HG02571 (cell line): Measurements from ENCODE around the gene PIK3AP1.
"Not testable (repeated sequence)": the region's sequence is repeated elsewhere in the genome, so short reads cannot be mapped to it uniquely, and the experiment has no call there.

Source experiments
- ATAC-seq: cut with Tn5 transposase; IDR thresholded peaks from one replicate; pipeline ENCODE4 v1.9.1; 2021; ENCODE audit warnings: mild to moderate bottlenecking, moderate library complexity; ENCODE audit not compliant: unreplicated experiment

The PIK3AP1 gene, protein sequence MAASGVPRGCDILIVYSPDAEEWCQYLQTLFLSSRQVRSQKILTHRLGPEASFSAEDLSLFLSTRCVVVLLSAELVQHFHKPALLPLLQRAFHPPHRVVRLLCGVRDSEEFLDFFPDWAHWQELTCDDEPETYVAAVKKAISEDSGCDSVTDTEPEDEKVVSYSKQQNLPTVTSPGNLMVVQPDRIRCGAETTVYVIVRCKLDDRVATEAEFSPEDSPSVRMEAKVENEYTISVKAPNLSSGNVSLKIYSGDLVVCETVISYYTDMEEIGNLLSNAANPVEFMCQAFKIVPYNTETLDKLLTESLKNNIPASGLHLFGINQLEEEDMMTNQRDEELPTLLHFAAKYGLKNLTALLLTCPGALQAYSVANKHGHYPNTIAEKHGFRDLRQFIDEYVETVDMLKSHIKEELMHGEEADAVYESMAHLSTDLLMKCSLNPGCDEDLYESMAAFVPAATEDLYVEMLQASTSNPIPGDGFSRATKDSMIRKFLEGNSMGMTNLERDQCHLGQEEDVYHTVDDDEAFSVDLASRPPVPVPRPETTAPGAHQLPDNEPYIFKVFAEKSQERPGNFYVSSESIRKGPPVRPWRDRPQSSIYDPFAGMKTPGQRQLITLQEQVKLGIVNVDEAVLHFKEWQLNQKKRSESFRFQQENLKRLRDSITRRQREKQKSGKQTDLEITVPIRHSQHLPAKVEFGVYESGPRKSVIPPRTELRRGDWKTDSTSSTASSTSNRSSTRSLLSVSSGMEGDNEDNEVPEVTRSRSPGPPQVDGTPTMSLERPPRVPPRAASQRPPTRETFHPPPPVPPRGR

DNA sequence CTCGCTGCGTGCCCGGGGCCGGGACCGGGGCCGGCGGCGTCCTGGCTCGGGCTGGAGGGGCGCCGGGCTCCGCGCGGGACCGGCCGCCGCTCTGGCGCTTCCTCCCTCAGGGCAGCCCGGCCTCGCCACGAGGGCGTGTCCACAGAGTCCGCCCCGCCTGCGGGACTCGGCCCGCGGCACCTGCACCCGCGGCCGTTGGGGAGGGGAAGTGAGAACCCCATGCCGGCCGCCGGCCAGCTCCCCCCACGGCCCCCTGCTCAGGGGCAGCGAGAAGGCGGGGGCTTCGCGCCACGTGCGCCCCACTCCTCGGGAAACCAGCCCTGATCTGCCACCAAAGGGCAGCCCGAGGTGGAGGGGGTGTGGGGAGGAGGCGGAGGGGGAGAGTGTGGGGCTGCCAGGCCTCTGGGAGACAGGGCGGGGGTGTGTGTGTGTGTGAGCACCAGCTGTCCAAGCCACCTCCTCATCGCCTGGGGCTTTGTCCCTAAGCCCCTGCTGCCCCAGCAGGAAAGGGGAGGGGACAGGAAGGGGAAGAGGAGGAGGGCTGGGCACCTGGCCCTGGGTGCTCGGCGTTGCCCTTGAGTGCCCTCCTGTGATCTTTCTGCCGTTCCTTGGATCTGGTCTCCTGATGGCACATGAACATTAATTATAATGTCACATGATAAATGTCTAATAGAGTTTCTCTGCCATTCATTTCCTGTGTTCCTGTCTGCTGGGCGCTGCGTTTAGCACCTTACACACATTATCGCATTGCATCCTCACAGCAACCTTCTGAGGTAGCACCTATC, at the start of gene PIK3AP1:
PIK3AP1 (minus strand) TSS at position 93 of the 785 bp plus-strand sequence. CDS start 120 bp downstream, outside the sequence.
- ATAC-seq: peak; percentile 66

DNA sequence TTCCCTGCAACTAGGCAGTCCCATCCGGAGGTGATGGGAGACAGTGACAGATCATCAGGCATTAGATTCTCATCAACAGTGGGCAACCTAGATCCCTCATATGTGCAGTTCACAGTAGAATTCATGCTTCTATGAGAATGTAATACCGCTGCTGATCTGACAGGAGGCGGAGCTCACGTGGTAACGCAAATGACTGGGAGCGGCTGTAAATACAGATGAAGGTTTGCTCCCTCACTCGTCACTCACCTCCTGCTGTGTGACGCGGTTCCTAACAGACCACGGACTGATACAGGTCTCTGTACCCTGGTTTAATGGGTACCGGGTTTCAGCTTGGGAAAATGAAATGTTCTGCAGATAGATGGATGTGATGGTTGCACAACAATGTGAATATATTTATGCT, 47.8 kb upstream of the PIK3AP1 start:
- no peak for ATAC-seq

DNA sequence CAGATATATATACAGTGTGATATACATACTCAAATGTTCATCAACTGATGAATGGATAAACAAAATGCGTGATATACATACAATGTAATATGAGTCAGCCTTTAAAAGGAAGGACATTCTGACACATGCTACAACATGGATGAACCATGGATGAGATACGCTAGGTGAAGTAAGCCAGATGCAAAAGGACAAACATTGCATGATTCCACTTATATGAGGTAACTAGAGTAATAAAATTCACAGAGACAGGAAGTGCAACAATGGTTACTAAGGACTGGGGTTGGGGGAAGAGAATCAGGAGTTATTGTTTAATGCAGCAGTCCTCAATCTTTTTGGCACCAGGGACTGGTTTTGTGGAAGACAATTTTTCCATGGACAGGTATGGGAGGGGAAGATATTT, 47.3 kb upstream of the PIK3AP1 start:
- ATAC-seq: no peak

DNA sequence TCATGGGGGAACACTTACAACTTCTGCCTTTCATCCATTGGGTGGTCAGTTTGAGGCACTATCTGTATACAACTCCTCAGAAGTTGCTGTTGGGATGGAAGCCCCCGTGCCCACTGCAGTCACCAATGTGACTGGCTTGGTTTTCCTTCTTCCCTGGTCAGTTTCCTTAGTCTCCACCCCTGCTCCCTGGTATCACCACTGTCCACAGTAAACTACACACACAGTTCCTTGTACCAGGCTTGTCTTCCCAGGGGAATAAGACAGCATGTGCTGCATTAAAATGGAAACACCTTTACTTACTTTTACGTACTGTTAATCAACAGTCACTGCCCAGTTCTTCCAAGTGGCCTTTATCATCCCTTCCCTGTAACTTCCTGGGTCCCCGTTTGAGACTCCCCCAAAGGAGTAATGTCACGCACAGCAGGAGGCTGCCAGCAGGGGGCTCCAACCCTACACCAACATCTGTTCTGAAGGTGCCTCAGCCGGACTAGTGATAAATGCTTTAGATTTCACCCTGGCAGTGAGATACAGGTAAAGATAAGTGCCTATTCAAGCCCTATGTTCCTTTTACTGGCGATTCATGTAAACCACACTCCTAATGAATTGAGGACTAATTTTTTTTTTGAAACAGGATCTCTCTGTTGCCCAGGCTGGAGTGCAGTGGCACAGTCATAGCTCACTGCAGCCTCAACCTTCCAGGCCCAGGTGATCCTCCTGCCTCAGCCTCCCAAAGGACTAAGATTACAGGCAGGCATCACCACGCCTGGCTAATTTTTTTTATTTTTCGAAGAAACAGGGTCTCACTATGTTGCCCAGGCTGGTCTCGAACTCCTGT, 45.3 kb upstream of the PIK3AP1 start:
- no peak for ATAC-seq

DNA sequence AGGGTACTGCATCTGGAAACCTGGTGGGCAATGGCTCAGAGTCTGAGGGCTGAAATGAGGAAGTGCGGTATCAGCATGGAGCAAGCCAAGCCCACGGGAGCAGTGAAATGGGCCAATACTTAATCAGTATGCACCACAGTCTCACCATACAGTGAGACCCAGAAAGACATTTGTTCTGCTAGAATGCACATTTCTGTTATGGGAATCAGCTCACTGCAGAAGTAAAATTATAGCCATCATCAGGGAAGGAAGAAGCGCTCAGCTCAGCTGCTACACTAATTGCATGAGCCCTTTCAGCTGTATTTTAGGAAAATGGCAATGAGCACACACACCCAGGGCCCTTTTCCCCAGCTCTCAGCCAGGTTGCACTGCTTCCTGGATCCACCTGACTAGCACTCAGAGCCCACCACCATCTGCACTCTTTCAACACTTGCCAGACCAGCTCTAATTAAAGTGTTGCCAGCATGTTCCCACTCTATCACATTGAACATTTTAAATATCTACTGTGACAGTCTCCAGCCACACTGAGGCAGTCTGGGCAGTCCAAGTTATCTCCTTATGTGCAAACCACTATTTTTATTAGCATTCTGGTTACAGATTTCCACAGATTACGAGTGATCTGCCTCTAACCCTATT, 44.2 kb upstream of the PIK3AP1 start:
- ATAC-seq: no peak

DNA sequence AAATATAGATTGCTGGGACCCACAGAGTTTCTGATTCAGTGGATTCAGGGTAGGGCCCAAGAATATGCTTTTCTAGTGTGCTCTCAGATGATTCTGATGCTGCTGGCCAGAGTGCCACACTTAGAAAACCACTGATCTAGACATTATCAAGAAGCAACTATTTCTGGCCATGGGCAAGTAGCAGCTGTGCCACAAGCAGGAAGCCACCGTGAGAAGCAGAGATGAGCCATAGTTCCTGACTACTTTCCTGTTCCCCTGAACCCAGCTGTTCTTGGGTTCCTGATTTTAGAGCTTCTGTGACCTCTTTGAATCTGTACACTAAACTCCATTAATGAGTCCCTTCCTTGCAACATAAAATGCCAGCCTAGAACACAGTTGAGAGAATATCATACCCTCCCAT, 38.1 kb upstream of the PIK3AP1 start:
- ATAC-seq: no peak

DNA sequence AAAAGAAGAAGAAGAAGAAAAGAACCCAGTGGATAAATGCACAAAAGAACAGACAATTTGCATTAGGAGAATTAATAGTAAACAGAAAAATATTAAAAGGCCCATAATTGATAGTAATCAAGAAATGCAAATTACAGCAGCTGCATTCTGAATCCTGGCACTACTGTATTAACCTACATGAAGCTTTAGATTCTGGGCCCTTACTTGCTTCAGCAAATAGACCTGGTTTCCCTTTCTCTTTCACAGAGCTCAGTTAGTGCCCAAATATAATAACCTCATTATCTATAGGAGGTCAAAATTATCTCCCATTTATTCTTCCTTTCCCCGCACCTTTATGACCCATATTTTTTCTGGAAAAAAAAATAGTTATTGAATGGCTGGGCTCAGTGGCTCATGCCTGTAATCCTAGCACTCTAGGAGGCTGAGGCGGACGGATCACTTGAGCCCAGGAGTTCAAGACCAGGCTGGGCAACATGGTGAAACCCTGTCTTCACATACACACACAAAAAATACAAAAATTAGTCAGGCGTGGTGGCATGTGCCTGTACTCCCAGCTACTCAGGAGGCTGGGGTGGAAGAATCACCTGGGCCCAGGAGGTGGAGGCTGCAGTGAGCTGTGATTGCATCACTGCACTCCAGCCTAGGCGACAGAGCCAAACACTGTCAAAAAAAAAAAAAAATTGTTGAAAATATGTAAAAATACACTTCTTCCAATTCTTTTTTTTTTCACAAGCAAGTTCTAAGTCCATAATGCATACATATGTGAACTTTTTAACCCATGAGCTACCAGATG, 36.0 kb upstream of the PIK3AP1 start:
- no peak for ATAC-seq

DNA sequence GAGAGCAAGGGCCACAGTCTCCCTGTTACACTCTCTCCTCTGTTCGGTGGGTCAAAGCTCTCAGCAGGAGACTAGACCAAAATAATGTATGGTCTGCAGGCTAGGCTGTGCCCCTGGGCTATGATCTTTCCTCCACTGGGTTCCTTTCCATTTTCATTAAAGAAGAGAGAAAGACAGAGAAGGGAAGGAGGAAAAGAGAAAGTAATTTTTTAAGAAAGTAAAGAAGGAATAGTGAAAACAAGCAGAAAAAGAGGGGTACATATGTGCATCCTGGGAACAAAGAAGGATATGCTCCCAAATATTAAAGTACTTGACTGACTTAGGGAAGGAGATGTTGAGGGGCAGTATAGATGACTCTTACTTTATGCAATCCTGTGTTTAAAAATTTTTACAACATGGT, 33.6 kb upstream of the PIK3AP1 start:
- ATAC-seq: no peak

DNA sequence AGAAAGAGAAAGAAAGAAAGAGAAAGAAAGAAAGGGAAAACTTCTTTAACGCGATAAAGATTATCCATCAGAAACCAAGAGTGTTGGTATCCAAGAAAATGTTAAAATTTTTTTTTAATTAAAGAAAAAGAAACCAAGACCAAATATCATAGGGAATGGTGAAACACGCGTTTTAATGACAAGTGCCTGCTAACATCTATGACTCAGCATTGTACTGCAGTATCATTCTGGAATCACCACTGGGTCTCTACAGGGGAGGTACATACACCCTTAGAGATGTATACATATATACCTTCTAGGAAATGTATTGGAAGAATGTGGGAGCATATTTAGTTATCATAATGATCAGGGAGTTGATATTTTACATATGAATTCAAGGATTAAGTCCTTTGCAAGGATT, 32.1 kb upstream of the PIK3AP1 start:
- ATAC-seq: no peak

DNA sequence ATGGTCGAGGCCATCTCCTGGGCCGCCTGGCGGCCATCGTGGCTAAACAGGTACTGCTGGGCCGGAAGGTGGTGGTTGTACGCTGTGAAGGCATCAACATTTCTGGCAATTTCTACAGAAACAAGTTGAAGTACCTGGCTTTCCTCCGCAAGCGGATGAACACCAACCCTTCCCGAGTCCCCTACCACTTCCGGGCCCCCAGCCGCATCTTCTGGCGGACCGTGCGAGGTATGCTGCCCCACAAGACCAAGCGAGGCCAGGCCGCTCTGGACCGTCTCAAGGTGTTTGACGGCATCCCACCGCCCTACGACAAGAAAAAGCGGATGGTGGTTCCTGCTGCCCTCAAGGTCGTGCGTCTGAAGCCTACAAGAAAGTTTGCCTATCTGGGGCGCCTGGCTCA, 30.0 kb upstream of the PIK3AP1 start:
- not testable (repeated sequence) for ATAC-seq

DNA sequence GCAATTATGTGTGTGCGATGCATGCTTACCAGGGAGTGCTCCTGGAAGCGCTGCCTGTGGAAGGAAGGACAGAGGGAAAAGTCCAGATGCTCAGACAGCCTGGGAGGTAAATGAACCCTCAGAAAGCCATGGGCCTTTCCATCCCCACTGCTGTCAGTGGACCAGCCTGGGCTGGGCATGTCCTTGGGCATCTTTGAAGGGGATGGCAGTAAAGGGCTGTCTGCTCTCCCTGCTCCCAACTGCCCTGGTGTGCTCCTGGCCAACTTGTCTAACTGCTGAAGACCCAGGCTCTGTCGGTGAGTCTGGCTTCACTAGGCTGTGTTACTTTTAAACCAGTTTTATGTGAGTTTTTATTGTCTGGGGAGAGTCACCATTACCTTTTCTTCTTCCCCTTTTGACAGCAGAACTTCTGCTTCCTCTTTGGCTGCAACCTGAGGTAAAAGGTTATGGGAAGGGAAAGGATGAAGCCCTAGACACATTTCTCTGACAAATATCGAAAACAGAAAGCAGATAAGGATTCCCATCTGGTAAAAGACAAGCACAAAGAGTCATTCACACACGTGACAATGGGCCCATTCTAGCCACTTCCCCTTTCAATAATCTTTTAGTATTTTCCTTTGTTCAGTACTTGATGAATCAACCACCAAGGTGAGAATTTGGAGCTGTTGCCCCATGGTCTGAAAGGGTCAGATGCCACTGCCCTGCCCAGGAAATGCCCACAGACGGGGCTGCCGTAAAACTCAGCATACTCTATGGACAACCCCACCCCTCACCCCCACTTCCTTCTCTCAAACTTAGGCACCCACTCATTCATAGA, 27.6 kb upstream of the PIK3AP1 start:
- peak; percentile 85 for ATAC-seq

DNA sequence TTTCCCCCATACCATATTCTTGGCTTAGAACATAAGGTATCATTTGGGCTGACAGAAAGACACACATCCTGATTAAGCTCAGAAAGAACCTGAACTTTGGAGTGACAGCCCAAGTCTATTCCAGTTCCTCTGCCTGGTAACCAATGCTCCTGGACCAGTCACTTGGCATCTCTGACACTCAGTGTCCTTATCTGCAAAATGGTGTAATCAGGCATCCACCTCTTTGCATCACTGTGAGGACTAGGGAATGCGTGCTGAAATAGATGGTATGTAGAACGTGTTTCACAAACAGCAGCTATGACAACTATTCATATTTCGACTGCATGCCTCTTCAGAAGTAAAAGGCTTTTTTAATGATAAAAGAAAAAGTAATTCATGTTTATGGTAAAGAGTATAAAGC, 26.2 kb upstream of the PIK3AP1 start:
- ATAC-seq: no peak

DNA sequence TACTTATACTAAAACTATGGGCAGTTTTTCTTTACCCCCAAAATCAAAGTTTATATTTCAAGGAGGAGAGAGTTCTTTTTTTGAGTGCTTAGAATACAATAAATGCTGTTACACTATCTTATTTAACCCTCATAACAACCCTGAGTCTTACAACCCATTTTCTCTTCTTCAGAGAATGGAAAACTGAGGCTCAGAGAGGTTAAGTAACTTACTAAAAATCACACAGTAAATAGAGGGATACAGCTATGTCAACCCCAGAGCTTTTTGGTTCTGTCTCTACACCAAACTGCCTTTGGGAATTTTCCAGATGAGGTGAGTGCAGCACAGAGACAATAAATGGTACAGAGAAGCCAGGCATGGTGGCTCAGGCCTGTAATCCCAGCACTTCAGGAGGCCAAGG, 25.6 kb upstream of the PIK3AP1 start:
- ATAC-seq: no peak

DNA sequence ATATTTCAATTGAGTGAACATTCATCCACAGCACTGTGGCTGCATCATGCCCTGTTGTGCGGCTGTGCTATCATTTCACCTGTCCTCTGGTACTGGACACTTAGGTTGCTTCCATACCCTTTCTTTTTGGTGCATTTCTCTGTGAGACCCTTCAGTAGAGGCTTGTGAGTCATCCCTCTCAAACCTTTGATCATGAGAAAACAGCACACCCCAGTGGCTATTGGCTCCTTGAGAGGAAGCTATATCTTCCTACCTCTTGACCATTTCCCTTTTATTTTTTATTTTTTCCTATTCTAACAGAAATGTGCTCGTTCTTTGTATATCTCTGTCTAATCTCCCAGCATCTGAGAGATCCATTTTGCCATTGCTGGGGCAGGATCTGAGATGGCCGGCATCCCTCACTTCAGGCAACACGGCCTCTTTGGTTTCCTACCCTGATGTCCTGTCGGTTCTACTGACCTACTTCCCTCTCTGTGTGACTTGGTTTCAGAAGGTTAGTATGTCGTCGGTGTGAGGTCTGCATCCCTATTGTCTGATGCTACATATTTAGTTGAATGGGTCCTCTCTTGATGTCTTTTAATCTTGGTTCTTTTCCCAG, 23.8 kb upstream of the PIK3AP1 start:
- ATAC-seq: no peak

DNA sequence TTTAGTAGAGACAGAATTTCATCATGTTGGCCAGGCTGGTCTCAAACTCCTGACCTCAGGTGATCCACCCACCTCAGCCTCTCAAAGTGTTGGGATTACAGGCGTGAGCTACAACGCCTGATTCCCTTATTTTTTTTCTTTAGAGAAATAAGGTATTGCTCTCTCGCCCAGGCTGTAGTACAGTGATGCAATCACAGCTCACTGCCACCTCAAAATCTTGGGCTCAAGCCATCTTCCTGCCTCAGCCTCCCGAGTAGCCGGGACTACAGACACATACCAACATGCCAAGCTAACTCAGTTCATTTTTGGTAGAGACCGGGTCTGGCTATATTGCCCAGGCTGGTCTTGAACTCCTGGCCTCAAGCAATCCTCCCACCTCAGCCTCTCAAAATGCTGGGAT, 21.2 kb upstream of the PIK3AP1 start:
- not testable (repeated sequence) for ATAC-seq

DNA sequence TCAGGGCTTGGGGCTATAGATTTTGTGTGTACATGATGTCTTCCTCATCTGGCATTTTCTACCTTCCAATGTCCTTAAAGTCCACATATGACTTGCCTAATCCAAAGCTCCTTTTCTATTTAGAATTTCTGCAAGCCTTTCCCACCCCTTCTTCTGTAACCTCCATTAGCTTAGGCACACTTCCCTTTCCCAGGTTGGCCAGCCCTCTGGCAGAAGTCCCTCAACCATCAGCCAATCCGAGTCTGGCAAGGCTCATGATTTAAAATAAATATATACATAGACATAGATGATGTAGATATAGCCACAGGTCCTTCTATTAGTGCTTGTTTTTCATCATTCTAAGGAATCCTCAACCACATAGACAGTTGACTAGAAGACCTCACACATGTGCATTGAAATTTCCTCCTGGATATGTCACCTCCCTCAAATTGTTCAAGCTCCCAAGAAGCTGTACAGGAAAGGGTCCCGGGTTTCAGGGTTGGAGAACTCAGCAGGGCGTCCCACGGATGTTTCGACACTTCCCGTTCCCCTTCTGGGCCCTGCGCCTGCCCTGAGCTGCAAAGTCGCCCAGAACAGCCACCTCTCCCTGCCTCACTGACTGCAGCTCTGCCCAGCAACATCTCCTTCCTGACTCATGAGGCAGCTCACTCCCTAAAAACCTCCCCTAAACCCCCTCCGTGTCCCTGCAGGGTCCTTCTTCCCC, 20.4 kb upstream of the PIK3AP1 start:
- ATAC-seq: no peak

DNA sequence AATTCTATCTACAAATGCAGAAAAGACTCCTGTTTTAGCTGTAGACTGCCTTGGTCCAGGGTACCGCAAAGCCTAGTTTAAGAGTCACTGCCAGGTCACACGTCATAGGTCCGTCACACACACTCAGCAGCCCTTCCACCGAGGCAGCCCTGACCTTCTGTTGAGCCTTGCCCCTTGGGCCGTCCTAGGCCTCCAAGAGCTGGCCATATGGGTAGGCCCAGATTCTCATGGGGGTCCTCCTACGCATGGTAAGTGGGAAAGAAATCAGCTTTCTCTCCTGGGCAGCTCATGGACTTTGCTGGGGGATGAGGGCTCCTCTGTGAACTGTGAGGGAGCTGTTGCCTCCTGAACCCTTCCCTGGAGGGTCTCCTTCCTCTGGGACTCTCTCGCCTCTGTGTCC, 19.8 kb upstream of the PIK3AP1 start:
- ATAC-seq: no peak
